Activated CD4-positive, alpha-beta T cell treated with anti-CD3 and anti-CD28 coated beads, Interleukin-2, Interleukin-6, amounts not matched to agents 100 ng/mL and 50 ng/mL, durations not matched to agents 16 hours and 8 hours (primary cell): Measurements from ENCODE around the gene ENTPD6.
"Not testable (repeated sequence)": the region's sequence is repeated elsewhere in the genome, so short reads cannot be mapped to it uniquely, and the experiment has no call there.

Experiments used
- DNase-seq: peaks from one replicate; pipeline ENCODE4 v3.0.0-alpha.2; 2020

The ENTPD6 gene

DNA sequence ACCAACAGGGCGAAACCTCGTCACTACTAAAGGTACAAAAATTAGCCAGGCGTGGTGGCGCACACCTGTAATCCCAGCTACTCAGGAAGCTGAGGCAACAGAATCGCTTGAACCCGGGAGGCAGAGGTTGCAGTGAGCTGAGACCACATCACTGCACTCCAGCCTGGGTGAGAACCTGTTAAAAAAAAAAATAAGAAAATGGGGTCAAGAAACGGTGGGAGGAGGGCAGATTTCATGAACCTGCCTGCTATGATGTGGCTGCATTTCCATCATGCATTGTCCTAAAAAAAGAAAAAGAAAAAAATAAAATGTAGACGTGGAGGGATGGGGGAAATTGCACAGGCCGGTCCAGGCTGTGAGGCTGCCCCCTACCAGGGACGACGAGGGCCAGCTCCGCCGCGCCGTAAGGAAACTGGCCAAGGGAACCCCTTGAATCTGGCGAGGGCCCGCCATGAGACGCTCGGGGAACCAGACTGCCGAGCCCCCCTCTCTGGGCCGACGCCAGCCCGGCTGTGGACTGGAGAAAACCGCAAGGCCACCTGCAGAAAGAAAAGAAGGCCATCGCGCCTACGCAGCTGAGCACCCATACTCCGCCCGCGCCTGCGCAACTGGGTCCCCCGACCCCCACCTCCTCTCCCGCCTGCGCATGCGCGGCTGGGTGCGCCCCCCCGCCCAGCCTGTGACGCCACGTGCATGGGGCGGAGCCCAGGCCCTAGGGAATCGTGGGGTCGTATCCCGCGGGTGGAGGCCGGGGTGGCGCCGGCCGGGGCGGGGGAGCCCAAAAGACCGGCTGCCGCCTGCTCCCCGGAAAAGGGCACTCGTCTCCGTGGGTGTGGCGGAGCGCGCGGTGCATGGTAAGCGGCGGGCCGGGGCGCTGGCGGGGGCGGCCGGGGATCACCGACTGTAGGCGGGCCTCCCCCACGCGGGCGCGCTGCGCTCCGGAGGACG is at the start of gene ENTPD6:
TSS of gene ENTPD6 (plus strand) at position 699 of the 948 bp plus-strand sequence. CDS start 10,825 bp downstream, outside the sequence.
- DNase-seq = peak; percentile 94

DNA sequence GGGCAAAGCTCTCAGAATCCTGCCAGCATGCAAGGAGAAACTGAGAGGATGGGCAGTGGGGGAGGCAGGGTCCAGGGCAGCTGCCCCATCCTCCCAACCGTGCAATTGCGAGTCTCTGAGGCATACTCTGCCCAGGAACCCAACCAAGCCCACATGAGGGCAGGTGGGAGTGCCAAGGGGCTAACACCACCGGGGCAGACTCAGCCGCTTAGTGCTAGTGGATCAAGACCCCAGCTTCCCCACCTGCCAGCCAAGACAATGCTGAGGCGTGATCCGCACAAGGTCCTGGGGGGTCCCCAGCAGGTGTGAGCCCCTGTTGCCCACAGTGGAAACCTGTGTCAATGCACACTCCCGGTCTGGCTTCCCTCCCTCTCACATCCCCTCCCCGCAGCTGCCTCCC is 48.5 kb upstream of the ENTPD6 start:
- no peak for DNase-seq

DNA sequence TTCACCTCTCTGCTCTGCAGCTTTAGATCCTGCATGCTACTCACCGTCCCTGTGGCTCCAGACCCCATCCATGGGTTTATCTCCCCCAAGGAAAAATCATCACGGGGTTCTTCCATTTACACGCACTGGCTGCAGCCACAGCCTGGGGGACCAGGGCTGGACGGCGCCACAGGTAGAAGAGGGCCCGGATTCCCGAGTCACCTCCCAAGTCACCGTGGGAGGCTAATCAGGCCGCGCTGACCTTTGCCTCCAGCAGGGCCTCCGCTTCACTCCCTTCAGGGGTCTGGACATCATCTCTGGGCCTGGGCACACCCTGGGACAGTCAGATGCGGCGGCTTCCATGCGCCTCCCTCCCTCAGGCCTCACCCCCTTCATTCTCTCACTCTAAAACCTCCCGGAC is 47.8 kb upstream of the ENTPD6 start:
- no peak for DNase-seq

DNA sequence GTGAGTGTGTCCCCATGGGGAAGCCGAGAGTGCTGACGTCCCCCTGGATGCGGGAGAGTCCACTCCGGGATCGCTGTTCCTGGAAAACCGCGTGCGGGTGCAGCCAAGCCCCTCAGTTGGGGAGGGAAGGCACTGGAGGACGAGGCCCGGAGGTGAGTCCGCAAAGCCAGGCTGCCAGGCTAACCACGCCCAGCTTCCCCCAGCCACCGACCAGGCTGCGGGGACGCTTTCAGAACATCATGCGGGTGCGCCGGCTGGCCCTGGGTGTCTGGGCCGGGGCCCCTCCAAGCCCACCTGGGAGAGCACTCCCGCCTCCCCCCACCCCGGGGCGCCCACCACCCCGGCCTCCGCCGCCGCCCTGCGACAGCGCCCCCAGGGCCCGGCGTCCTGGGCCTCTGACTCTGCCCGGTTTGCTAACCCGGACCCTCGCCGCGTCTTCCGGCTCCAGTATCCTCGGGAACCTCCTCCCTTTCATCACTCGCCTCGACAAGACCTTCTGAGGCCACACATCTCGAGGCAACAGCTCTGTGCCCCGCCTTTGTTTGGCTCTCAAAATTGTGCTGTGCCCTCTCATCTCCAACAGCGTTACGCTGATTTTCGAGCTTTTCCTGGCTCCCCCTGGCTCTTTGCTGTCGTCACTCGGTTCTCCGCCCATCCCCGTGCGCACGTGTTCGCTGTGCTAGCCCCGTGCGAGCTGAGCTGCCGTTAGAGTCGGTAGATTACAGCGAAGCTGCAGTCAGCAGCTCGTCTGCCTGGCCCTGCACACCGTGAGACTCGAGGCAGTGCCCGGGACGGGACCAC is 47.1 kb upstream of the ENTPD6 start:
- peak; percentile 46 for DNase-seq

DNA sequence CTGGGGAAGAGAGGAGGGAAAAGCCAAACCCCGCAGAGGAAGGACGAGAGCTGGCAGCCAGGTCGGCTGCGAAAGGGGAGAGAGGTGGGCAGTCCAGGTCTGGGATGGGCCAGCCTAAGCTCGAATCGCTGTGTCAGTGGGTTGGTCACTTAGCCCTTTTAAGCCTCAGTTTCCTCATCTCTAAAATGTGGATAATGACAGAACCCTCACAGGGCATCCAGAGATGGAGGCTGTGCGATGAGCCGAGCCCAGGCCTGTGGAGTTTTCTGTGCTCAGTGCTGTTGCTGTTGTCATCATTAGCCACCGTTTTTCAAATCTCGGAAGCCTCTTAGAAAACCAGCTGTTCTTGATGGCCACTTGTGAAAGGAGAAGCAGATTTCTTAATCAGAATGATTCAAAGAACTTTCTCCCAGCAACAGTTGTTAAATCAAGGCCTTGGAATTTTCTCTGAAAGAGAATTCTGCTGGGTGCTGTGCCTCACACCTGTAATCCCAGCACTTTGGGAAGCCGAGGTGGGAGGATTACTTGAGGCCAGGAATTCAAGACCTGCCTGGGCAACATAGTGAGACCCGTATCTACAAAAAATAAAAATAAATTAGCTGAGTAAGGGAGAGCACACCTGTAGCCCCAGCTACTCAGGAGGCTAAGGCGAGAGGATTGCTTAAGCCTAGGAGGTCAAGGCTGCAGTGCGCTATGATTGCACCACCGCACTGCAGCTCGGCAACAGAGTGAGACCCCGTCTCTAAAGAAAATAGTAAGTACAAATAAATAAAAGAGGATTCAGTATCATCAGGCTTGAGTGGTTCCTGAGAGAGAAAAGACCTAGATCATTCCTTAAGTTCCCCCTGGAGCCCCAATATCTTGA is 46.3 kb upstream of the ENTPD6 start:
- no peak for DNase-seq

DNA sequence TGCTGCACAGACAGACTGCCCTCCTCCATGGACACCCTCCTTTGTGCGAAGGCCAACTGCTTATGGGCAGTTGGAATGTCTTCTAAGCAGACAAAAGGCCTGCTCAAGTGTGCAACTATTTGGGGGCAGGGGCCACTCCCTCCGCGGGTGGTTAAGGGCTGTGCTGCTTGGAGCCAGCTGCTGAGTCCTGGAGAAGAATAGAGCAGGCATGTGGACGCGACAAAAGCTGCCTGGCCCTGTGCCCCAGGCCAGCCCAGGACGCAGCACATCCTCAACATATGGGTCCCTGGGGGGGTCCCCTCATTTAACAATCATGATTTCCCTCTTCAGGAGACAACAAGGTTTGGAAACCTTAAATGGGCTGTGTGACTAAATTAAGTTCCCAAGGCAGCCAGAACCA is 45.5 kb upstream of the ENTPD6 start:
- DNase-seq = no peak

DNA sequence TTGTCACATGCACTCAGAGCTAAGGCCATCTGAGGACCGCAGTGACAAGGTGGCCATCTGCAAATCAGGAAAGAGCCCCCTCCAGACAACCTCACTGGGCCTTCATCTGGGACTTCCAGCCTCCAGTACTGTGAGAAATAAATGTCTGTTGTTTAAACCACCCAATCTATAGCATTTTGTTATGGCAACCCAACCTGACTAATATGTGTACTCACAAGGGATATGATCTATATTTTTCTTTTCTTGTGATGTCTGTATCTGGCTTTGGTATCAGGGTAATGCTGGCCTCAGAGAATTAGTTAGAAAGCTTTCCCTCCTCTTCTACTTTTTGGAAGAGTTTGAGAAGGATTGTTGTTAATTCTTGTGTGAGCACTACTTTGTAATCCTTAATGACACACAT is 37.5 kb upstream of the ENTPD6 start:
- peak; percentile 38 for DNase-seq

DNA sequence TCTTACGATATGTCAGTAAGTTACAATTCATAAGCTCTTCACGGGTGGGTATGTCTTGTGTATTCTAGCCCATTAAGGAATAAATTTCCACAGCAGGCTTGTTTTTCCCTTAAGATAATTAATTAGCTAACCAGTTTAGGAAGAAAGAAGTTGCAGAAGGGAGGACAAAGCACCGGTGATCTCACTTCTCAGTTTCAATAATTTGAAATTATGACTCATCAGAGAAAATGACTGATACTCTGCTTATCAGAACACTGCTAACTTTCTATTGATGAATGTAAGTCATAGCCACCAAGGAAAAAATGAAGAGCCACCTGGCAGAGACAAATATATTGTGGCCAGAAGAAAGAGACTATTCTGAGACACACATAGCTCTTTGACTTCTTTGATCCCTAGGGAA is 35.0 kb upstream of the ENTPD6 start:
- peak; percentile 58 for DNase-seq

DNA sequence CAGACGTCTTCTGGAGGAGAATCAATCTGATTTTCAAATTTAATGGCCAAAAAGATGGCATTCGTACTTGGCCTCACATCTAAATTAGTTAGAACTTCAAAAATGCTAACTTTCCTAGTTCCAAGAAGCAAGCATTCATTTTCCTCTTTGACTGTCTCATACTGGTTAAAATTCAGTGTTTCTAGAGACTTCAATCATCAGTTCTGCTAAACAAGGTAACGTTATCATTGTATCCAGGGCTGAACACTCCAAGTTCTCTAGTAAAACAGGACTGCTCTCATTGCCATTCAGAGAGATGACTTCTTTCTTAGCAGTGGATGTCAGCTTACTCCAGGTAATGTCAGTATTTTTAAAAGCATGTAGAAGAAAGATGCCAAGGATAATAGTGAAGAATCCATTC is 34.6 kb upstream of the ENTPD6 start:
- DNase-seq = no peak

DNA sequence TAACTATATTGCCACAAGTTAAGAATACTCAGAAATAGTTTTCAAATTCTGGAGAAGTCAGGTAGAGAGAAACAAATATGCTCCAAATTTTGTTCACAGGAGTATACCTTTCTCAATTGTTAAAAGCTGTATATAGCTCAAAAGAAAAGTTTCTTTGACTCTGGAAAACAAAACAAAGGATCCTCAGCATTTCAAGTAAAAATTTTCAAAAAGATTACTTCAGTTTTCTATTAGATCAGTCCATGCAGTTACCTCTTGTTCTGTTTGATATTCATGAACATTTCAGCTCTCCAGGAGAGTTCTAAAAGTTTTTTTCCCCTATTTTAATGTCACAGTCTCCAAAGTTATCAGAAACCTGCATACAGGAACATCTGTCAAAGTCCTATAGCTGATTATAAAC is 30.4 kb upstream of the ENTPD6 start:
- no peak for DNase-seq

DNA sequence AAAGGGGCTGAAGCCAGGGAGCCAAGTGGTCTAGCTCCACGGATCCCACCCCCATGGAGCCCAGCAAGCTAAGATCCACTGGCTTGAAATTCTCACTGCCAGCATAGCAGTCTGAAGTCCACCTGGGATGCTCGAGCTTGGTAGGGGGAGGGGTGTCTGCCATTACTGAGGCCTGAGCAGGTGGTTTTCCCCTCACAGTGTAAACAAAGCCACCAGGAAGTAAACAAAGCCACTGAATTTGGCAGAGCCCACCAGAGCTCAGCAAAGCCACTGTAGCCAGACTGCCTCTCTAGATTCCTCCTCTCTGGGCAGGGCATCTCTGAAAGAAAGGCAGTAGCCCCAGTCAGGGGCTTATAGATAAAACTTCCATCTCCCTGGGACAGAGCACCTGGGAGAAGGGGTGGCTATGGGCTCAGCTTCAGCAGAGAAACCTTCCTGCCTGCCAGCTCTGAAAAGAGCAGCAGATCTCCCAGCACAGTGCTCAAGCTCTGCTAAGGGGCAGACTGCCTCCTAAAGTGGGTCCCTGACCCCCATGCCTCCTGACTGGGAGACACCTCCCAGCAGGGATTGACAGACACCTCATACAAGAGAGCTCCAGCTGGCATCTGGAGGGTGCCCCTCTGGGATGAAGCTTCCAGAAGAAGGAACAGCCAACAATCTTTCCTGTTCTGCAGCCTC is 29.3 kb upstream of the ENTPD6 start:
- not testable (repeated sequence) for DNase-seq

DNA sequence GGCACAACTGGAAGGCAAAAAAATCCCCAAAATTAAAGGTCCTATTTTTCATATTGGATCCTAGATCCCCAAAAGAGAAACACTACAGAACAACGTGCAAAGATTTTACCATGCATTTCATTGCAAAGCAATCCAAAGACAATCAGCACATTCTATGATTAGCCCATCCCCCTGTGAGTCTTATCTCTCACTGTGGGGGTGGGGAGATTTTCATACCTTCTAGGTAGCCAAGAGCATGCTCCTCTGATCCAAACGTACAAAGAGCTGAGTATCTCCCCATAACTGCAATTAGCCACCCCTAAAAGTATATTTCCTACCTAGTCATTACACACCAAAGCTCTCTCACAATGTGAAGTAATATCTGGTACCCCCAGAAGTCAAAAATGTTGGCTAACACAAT is 22.2 kb upstream of the ENTPD6 start:
- no peak for DNase-seq

DNA sequence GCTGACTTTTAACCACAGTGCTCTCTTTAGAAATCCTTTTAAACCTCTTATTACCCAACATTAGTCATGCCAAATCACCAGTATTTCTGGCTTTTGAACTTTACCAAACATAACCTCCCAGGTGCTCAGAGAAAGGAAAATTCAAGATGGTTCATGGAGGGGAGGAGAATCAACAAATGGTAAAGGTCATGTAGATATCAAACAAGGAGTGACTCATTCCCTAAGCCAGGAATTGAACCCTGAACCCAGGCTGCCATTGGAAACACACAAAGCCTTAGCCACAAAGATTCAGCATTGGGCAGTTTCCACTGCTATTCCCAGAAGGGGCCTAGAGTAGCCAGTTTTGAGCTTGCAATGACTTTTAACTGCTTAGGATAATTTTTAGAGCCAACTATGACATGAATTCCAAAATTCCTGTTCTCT is 21.6 kb upstream of the ENTPD6 start:
- no peak for DNase-seq

DNA sequence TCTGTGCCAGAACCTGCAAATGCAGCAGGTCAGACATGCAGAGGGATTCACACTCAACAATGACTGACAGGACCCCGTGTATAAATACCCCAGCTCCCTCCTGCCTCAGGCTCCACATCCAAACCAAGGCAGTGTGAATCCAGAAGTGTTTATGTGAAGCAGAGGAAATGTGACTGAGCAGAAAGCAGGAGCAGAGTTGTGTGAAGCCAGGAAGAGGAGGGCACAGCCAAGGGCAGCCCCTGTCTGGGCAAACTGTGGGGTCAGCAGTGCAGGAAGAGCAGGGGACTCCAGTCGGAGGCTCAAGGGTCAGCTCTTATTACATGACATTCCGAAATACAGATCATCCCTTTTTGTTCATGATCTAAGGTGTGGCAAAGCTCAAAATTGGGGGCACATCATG is 19.3 kb upstream of the ENTPD6 start:
- DNase-seq = no peak

DNA sequence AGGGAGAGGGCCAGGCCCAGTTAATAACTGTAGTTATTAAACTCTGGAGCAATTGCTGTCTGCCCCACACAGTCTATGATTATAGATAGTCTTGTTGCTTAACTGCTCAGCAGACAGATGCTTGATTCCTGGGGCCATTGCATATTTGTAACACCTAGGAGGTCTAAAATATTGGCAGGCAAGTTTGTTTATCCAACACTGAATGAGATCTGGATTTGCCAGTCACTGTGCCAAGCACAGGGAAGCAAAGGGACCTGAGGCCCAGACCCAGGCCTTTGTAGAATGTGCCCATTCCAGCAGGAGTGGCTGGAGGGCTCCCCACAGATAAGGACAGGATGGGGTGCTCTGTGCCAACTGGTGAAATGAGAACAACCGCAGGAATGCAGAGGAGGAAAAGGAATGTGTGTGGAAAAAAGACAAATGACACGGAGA is 17.6 kb upstream of the ENTPD6 start:
- no peak for DNase-seq

DNA sequence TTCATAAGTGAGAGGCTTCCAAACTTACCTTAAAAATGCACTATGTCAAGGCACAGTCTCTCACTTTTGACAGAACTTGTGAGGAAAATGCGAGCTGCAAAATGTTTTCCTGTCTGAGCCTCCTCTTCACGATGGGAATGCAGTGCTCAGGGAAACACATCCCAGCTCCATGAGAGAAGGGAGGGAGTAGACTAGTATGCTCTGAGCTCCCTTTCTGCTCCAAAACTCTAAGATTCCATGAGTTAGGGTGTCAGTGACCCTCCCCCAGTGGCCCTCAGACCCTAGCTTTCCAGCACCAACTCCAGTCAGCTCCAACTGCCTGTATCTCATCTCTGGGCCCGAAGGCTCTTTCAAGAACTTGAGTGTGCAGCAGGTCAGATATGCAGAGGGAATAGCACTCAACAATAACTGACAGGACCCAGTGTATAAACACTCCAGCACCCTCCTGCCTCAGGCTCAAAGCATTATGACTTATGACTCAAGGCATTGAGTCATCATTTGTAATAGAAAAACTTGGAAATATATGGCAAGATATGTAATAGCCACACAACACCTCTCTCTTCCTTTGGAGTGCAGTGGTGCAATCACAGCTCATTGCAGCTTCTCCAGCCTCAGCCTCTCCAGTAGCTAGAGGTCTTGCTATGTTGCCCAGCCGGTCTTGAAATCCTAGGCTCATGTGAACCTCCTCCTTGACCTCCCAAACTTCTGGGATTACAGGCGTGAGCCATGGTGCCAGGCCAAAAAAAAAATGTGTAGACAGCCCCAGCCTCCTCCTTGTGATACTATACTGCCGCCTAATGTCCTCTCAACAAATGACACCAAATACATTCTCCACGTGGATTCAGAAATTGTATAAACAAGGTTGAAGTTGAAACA is 16.7 kb upstream of the ENTPD6 start:
- DNase-seq = peak; percentile 51

DNA sequence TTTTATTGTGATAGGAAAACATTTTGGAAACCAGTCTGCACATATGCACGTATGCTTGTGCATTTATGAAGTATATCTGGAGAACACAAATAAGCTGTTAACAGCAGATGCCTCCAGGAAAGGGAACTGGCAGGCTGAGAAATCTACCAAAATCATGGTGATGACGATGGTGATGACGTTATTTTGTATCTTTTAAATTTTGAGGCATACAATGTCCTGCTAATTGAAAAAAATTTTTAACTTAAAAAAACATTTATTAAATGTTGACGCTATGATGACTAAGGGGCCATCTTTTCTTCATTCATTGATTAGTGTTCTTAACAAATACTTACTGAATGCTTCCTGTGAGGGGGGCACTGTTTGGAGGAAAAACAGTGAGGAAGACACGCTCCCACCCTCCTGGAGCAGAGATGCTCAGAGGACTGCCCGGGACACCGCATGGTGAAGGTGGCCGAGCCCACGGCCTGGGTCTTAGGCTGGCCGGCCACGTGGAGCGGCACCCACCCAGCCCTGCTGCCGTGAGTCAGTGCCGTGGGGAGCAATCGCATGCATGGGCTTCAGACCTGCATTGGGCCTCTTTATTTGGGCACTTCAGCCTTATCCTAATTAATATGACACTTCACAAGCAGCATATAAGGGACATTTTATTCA is 15.9 kb upstream of the ENTPD6 start:
- DNase-seq = no peak

DNA sequence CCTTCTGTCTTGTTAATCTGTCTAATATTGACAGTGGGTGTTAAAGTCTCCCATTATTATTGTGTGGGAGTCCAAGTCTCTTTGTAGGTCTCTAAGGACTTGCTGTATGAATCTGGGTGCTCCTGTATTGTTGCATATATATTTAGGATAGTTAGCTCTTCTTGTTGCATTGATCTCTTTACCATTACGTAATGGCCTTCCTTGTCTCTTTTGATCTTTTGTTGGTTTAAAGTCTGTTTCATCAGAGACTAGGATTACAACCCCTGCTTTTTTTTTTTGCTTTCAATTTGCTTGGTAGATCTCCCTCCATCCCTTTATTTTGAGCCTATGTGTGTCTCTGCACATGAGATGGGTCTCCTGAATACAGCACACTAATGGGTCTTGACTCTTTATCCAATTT is 11.1 kb upstream of the ENTPD6 start:
- DNase-seq = not testable (repeated sequence)

DNA sequence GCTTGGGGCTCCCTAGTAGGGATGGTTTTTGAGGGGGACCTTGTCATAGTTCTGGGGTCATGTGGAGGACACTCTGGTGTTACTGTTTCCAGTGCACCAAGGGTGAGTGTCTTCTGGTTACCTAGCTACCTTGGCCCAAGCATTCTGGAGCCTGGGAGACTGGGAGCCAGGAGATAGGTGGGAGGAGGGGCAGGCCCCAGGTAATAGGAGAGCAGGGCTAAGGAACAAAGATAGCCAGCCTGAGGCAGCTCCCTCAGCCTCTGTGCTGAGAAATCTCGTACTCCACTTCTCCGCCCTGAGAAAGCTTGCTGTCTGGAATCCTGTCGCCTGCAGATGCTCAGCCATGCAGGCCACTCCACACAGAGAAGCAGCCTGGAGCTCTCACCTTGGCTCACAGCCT is 8.3 kb upstream of the ENTPD6 start:
- DNase-seq = no peak

DNA sequence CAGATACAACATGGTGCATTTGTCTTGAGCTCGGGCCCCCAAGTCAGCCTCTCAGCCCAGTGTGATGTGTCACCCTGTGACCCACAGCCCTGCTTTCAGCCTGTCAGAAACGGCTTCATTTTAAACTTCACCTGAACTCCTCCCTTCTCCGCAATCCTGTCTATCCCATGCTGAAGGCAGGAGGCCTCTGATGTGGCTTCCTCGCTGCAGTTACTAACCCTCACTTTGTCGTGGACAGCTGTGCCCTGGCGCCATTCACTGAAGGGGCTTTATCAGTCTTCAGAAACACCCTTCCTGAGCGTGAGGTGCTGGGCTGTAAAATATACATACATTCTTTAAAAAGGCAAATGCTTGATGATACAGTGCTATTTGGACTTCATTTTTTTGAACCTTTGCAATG is 7.9 kb upstream of the ENTPD6 start:
- DNase-seq = no peak

DNA sequence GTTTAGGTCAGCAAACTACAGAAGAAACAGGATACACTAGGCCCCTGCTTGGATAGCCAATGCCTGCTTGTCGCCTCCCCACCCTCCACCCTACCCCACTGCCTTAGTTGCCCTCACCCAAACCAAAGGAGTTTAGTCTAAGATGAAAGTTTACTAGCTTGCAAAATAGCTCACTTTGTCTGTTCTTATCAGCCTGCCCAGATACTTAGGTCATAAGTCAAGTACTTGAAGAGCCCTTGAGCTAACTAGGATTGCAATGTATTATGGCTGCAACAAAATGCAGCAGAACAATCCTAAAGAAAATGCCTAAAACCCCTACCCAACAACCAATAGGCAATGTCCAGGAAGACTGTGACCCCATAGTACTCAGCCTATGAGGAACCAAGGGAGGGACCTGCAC is 7.3 kb upstream of the ENTPD6 start:
- no peak for DNase-seq
